Stimulated activated CD4-positive, alpha-beta T cell treated with anti-CD3 and anti-CD28 coated beads, Interleukin-1b, Interleukin-23, amount 100 ng/mL, for 48 hours (primary cell): ENCODE results near the gene ZBED4.

Experiments used
- DNase-seq: peaks from one replicate; pipeline ENCODE4 v3.0.0-alpha.2; 2020

Gene ZBED4

GRCh38 chr22:49937758-49938564 is 84.3 kb downstream of the ZBED4 start:
- DNase-seq: no peak

- DNase-seq: no peak
These were observed 85.0 kb downstream of the ZBED4 start for GRCh38 chr22:49938565-49939136.
